ENCODE measurements around the gene CTNNB1.

The CTNNB1 gene

DNA sequence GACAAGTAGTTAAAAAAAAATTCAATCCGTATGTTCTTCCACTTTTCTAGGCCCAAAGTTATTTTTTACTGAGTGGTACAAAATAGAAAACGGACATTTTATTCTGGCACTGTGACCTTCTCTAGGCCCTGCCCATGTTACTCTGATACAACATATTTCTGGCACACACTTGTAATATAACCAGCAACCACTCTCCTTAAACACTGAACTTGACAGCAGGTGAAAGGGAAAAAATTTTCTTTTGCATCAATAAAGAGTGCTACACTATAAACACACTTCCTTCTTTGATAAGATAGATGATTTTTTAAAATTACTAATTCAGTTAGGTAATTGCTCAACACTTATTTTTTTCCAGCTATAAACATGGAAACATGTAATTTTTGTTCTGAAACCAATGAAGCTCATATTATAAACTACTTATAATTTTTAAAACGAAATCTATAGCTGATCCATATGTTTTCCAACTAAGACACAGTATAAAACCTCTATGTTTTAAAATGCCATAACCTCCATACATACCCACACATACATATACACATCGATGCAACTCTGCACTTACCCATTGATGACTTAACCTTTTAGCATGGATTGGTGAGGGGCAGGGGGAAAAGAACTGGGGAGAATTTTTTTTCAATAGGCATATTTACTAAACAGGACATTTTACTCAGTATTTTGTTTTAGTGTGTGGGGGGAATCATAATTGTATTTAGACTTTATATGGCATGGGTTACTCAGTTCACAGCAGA, 5.3 kb upstream of the CTNNB1 start:
- no peak for DNase-seq (ENCODE audit: low spot score)

DNA sequence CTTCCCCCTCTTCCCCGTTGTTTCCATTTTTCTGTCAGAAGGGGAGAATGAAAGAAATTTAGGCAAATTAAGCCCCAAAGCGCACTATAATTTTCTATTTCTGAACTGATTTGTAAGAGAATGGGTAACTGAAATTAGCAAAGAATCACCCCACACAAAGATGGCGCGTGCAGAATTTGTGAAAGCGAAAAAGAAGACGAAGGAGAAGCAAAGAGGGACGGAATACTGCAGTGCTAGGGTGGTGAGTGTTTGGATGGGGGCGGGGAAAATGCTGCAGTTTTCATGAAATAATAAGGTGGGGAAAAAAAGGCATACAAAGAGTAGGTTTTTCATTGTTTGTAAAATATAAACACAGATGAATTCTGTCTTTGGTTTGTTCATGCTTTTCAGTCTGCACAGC, 4.6 kb upstream of the CTNNB1 start:
- DNase-seq (ENCODE audit: low spot score): no peak

DNA sequence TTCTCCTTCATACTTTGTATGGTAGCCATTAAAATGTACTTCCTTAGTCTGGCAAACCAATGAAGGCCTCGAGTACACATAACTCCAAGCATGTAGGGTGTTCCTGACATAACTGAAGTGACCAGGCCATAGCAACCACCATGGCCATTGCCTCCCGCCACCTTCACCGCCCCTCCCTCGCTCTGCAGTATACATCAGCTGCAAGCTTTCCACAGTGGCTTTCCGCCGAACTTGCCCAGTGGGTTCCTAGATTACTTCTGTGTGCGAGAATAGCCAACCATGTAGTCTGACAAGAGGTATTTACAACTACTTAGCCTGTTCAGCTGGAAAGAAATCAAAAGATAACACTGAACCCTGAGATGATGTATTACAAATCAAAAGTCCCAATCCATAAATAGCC, 3.4 kb upstream of the CTNNB1 start:
- DNase-seq (ENCODE audit: low spot score): no peak

DNA sequence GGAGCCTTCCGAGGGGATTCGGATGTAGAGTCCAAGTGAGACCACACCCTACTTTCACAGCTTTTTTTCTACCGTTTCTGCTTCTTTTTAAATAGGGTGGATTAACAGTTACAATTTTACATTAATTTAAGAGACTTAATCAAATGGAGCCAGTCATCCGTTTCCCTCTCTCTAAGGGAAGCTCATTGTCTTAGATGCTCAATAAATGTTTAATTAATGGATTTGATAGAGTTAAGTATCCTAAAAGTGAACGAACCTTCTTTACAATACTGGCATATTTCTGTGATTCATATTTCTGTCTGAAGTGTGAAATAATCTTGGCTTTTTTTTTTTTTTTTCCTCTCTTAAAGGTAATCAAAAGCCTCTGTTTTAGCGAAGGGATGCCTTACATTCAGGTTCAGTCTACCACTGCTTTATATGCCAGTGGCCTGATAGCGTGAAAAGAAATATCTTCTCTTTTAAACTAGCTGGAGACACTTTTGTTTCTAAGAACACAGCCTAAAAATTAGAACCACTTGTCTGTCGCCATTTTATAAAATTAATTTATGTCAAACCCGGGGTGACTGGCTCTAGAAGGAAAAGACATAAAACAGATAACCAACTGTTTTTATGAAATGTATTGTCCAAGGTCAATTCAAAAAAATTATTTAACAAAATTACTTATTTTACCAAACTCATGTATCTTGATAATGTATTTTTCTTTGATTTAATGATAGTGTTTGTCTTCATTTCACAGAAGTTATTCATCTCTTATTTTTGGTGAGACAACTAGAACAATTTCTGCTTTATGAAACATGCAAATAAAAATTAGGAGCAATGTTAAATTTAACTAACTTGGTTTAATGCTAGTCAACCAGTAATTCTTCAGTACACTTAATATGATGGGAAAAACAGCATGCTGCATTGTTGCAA, 2.5 kb upstream of the CTNNB1 start:
- no peak for DNase-seq (ENCODE audit: low spot score)

- DNase-seq (ENCODE audit: low spot score): no peak
These were observed 1.3 kb upstream of the CTNNB1 start for GRCh38 chr3:41198046-41198445.

DNA sequence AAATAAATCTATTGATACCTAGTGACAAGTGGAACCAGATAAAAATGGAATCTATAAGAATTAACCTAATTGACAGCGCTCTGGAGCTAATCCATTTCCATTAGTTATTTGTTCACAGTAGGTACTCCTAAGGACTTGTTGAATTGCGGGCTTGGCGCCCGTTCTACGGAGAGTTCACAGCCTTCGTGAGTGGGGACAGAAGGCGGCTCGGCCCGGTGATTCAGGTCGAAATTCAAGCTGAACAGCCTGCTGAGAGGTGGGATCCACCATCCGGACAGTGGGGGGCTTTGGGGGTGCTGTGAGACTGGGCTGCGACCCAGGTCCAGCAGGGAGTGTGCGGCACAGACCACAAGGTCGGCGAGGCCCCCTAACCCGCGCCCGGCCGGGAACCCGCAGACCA, 779 bp upstream of the CTNNB1 start:
- DNase-seq (ENCODE audit: low spot score): no peak

GRCh38 chr3:41199866-41200668, 762 bp downstream of the CTNNB1 start:
- DNase-seq (ENCODE audit: low spot score): peak; percentile 50

- DNase-seq (ENCODE audit: low spot score): peak; percentile 18
These were observed 1.3 kb downstream of the CTNNB1 start for GRCh38 chr3:41200669-41201021.

GRCh38 chr3:41202075-41202833, 2.9 kb downstream of the CTNNB1 start:
- no peak for DNase-seq (ENCODE audit: low spot score)

GRCh38 chr3:41202834-41203345, 3.6 kb downstream of the CTNNB1 start:
- DNase-seq (ENCODE audit: low spot score): peak; percentile 35

DNA sequence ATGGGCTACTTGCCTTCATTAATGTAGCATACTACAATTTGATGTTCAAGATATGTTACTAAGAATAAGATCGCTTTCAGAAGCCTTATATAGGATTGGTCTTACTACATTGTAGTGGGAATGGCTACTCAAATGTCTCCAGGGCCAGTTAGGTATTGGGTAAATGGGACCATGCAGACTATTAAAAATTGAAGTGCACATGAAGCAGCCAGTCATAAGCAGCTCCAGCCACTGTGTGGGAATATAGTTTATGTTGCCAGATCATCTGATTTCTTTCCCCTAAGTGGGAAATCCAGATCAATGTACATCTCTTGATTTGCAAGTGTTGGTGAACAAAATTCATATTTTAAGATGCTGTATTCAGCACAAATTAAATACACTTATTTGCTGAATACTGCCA, 5.1 kb downstream of the CTNNB1 start:
- no peak for DNase-seq (ENCODE audit: low spot score)

DNA sequence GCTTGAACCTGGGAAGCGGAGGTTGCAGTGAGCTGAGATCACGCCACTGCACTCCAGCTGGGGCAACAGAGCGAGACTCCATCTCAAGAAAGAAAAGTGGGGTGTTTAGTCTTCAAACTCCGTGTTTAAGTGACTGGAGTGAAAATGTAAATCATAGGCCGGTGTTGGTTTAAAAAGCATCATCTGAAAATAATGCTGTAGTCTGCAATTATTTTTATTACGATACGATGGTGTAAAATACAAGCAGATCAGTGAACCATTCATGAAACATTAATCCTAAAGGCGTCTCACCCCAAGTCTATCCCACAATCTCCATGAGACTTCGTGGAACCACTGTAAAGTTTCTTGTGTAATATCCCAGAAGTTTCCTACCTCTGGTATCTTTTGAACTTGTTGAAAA, 6.3 kb downstream of the CTNNB1 start:
- DNase-seq (ENCODE audit: low spot score): no peak

DNA sequence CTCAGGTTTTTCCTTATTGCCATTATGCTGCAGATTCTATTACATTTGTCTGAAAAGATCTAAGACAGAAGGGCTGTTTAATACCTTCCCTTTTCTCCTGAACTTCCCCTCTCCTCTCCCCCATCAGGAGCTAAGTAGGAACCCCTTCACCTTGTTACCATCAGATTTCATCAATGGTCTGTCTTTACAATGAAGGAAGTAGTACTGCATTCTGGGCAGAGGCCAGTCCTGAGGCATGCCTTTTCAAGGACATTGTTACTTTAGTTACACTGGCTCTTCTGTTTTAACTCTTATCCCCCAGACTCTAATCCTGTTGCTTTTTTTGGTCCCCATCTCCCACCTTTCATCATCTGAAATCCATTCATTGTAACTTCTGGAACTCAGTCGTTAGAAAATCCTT, 8.1 kb downstream of the CTNNB1 start:
- no peak for DNase-seq (ENCODE audit: low spot score)

GRCh38 chr3:41208507-41209220, 9.4 kb downstream of the CTNNB1 start:
- no peak for DNase-seq (ENCODE audit: low spot score)

DNA sequence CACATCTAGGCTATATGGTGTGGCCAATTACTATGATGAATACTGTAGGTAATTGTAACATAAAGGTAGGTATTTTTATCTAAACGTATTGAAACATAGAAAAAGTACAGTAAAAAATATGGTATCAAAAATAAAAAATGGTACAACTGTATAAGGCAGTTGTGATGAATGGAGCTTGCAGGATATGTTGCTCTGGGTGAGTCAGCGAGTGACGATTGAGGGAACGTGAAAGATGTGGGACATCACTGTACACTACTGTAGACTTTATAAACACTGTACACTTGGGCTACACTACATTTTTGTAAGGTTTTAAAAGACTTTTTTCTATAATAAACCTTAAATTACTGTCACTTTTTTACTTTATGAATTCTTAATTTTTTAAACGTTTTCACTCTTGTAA, 10.3 kb downstream of the CTNNB1 start:
- DNase-seq (ENCODE audit: low spot score): no peak

GRCh38 chr3:41210966-41211365, 11.7 kb downstream of the CTNNB1 start:
- no peak for DNase-seq (ENCODE audit: low spot score)

- no peak for DNase-seq (ENCODE audit: low spot score)
These were observed 12.8 kb downstream of the CTNNB1 start for GRCh38 chr3:41212088-41212487.

DNA sequence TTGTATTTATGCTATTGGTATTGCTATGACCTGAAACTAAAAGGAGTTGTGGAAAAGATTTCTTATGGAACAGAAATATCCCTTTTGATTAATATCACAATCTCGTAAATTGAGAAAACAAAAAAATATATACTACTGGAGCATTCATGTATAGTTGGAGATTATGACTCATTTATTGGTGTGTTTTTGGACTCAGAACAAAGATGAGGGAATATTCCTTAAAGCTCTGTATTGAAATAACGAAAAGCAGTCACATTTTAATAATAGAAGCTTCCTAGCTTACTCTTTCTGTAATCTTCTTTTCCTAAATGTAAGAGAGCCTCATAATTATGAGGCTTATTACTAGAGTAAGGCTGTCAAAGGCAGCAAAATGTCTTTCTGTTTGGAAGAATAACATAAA, 14.3 kb downstream of the CTNNB1 start:
- DNase-seq (ENCODE audit: low spot score): no peak

DNA sequence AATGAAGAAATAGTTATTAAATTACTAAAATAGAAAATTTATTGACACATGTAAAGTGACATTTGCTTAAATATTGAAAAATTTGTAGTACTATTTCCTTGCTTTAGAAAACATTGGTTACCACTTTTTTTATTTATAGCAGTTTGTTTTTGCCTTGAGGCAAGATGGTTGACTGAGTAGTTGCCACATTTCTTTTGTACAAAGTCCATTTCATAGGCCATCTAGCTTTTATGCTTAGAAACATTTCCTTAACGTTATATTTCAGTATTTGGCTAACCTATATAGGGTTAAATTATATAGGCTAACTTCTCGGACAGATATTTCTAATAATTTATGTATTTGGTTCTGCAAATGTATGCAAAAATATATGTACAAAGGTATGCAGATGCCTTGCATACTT, 17.1 kb downstream of the CTNNB1 start:
- DNase-seq (ENCODE audit: low spot score): no peak

DNA sequence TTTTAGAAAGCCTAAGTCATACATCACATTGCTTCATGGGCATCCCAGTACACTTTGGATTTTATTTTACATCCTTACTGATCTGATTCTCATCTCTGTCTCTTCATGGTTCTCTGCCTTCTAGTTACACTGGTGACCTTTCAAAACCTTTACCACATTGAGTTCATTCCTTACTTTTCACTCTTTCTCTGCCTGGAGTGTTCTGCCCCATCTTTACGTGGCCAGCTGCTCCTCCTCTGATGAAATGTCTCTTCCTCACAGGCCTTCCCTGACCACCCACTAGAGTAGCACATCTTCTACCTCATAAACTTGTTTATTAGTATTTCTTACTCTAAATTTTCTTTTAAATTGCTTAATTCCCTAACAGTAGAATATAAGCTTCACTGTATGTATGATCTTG, 17.7 kb downstream of the CTNNB1 start:
- DNase-seq (ENCODE audit: low spot score): no peak

- DNase-seq (ENCODE audit: low spot score): no peak
These were observed 20.1 kb downstream of the CTNNB1 start for GRCh38 chr3:41219424-41219823.
